ENCODE measurements around the gene ADAT3.

DNA sequence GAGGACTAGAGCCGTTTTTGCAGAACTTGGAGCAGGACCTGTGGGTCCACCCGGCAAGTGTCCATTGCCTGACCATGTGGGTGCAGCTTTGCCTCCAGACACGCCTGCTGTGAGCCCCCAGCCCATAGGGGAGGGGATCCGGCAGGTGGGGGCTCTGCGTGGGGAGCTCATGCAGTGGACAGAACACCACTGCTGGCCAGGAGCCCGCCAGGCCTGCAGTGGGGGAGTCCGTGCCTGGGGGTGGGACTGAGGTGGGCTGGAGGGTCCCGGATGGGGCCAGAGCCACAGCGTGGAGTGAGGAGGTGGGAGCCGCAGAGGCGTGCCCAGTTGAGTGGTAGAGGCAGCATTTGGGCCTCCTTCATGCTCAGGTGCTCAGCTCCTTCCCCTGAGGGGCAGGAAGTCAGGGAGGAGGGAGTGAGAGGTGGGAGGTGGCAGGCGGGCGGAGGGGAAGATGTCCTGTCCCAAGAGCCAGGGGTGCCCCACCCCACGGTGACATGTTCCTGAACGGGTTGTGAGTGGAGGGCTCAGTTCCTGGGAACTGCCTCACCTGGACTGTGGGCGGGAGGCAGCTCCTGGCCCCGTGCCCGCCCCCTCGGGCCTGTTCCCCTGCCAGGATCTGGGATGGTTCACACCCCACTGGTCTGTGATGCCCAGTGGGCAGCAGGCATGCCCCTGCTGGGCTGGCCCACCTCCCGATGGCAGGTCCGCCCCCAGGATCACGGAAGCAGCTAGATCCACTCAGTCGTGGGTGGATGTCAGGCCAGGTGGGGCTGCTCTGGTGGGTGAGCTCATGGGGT lies 8.8 kb downstream of the ADAT3 start:
- TF ChIP-seq CTCF (conservative IDR thresholded peaks at IDR 0.05 in 1 of 2, IDR thresholded peaks at IDR 0.05 in 1 of 2; ENCODE audit: low read depth in 1 of 2, low read length in 2 of 2), result no peak
- TF ChIP-seq EZH2 (IDR thresholded peaks at IDR 0.05; ENCODE audit: low read length, missing control alignments), result no peak
